ENCODE measurements around the gene RGS7.

The RGS7 gene

GRCh38 chr1:240831922-240832321 lies 525.1 kb downstream of the RGS7 start:
- DNase-seq (ENCODE audit: low read depth) = no peak

- peak; percentile 89 for DNase-seq (ENCODE audit: low read depth)
Measured at GRCh38 chr1:240831191-240831631, 525.8 kb downstream of the RGS7 start.

- no peak for DNase-seq (ENCODE audit: low read depth)
Measured at GRCh38 chr1:240829487-240829886, 527.5 kb downstream of the RGS7 start.

DNA sequence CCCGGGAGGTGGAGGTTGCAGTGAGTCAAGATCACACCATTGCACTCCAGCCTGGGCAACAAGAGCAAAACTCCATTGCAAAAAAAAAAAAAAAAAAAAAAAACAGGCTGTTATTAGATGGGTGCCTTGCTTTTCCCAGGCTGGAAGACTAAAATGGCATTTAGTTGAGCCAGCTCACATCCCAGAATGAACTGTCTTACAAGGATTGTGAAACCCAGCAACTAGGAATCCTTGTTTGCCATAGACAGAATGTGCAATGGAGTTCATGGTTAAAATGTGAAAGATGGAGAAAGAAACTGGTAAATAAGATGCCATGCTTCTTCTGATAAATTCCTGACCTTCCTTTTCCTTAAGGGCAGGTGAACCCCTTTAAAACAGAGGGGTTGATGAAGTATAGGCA lies 529.2 kb downstream of the RGS7 start:
- no peak for DNase-seq (ENCODE audit: low read depth)

GRCh38 chr1:240824238-240824637 lies 532.8 kb downstream of the RGS7 start:
- DNase-seq (ENCODE audit: low read depth) = no peak

DNA sequence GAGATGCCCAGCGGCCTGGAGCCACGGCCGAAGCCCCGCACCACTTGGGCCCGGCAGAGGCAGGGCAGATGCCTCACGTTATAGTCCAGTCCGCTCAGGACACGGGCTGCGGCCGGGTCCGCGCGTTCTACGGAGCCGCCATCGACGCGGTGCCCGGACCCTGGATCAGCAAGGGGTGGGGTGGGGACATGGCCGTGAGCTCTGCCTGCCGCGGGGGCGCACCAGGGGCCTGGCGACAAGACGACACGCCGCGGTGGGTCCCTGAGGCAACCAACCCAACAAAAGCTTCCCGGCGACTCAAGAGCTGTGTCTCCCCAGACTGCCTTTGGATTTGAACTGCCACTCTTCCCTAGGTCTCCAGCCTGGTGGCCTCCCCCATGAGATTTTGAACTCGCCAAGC lies 533.6 kb downstream of the RGS7 start:
- no peak for DNase-seq (ENCODE audit: low read depth)

GRCh38 chr1:240821925-240822324 lies 535.1 kb downstream of the RGS7 start:
- DNase-seq (ENCODE audit: low read depth) = no peak

DNA sequence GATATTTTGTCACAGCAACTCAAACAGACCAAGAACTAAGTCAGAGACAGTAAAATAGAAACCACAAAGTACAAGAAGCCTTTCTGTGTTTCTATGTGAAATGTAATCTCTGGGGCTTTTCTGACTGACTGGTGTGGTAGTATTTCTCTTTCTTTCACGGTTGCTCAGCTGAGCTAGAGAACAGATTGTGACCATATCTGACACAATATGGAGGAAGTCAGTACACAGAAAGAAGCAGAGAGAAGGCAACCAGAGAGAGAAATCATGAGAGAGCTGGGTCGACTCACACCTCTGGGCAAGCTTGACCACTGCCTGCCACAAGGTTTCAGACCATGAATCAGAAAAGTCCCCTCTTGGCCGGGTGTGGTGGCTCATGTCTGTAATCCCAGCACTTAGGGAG lies 536.2 kb downstream of the RGS7 start:
- no peak for DNase-seq (ENCODE audit: low read depth)

DNA sequence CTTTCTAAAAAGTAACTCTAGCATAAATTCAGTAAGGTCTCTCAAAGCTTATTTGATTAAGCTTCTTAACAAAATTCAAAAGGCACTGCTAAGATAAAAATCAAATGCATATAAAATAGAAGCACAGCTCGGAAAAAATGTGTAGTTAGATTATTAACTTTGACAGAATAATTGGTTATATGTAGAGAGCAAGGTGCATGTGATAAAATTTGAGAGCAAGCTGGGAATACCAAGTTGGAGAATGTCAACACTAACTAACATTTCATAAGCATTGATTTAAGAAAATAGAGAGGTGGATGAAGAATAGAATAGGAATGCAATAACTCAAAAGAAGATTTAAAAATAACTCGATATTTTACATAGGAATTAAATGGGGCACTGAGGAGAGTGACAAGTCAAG lies 540.5 kb downstream of the RGS7 start:
- no peak for DNase-seq (ENCODE audit: low read depth)

GRCh38 chr1:240813720-240814119 lies 543.3 kb downstream of the RGS7 start:
- no peak for DNase-seq (ENCODE audit: low read depth)

DNA sequence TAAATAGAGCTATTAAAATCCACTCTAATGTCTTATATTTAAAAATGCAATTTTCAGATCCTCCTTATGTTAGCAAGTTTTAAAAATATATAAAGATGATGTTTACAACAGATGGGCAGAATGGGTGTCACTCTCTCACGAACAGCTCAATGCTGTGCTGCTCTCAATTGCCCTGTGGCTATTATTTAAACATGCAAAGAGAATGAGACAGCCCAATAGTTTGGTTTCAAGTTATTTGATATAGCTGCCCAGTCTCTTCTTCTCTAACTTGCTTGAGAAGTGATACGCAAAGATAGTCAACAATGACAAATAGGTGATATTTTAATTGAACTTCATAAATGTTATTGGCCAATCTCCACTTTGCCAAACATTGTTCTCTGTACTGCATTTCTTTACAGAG lies 545.7 kb downstream of the RGS7 start:
- DNase-seq (ENCODE audit: low read depth) = no peak

- no peak for DNase-seq (ENCODE audit: low read depth)
Measured at GRCh38 chr1:240808381-240808780, 548.6 kb downstream of the RGS7 start.

- DNase-seq (ENCODE audit: low read depth) = no peak
Measured at GRCh38 chr1:240806200-240806745, 550.7 kb downstream of the RGS7 start.

GRCh38 chr1:240804475-240804874 lies 552.5 kb downstream of the RGS7 start:
- DNase-seq (ENCODE audit: low read depth) = no peak

DNA sequence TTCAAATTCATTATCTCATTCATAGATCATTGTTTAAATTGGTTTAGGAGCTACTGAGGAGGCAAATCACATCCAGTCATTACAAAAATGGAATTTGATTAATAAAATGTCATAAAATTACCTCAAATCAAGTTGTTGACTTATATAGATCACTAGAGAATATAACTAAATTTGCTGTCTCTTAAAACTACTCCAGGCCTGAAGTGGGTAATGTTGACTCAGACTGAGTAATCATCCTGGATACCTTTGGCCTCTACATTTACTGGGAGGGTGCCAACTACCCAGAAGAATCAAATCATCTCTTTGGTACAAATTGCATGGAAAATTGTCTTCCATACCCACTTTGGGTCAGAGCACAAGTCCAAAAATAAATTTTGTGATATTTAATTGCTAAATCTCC lies 553.9 kb downstream of the RGS7 start:
- DNase-seq (ENCODE audit: low read depth) = no peak

GRCh38 chr1:240802271-240802670 lies 554.7 kb downstream of the RGS7 start:
- DNase-seq (ENCODE audit: low read depth) = no peak

DNA sequence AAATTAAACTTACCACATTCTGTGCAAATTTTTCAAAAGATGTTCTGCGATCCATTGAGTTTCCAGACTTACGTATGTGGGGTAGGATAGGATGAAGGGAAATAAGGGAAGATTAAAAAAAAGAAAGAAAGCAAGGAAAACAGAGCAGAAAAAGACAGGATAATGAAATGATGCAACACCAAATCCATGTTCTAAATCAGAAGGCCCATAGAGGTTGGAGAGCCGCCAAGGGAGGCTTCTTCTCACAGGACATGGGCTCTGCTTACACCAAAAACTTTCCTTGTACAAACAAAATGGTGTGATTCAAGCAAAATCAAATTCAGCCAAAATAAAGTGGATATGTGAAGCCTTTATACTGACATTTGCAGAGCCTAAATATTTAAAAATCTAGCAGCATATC lies 555.6 kb downstream of the RGS7 start:
- DNase-seq (ENCODE audit: low read depth) = no peak

- no peak for DNase-seq (ENCODE audit: low read depth)
Measured at GRCh38 chr1:240800291-240800690, 556.7 kb downstream of the RGS7 start.

GRCh38 chr1:240797050-240797449 lies 560.0 kb downstream of the RGS7 start:
- no peak for DNase-seq (ENCODE audit: low read depth)

DNA sequence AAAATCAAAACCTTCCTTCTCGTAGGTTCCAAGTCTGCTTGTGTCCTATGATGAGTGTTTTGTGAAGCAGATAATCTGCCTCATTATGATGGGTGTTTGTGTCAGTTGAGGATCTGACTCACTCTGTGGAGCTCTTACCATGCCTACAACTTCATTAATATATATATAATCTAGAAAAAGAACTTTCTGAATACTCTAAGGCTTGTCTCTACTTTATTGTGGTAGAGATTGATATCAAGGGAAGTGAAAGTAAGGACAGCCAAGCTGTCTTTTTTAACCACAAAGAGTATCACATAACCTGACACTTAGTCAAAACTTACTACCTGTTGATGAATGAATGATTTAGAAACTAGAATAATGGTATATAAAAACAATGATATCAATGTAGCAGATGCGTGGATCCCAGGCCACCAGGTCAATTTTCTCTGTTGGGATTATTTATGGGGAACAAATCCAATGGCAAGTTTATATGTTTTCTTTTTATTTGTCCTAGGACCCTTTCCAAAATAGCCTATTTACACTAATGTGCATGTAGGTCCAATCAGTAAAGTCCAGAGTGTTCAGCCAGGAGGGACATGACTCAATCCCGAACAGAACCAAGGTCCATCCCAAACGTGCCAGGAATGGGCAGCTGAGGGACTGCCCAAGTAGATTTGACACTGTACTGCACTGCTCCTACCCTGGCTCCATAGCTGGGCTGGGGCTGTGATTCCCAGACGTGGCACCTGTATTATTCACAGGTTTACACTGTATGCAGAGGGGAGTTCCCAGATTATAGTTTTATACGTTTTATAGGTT lies 562.8 kb downstream of the RGS7 start:
- DNase-seq (ENCODE audit: low read depth) = no peak

- DNase-seq (ENCODE audit: low read depth) = no peak
Measured at GRCh38 chr1:240792915-240793529, 564.0 kb downstream of the RGS7 start.

GRCh38 chr1:240790856-240791255 lies 566.1 kb downstream of the RGS7 start:
- no peak for DNase-seq (ENCODE audit: low read depth)

DNA sequence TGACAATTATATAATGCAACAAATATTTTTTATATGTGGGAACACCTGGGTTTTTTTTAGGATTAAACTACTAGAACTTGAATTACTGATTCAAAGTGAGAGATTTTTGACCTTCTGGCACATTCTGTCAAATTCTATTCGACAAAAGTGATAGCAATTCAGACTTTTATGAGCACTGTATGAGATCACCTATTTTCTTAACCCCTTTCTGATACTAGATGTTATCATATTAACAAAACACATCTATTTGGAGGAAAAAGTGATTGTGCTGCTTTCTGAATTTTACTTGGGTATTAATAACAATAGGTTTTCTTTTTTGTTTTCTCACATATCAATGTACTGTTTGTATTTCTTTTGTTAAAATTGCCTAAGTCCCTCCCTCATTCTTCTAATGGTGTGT lies 570.1 kb downstream of the RGS7 start:
- DNase-seq (ENCODE audit: low read depth) = no peak

DNA sequence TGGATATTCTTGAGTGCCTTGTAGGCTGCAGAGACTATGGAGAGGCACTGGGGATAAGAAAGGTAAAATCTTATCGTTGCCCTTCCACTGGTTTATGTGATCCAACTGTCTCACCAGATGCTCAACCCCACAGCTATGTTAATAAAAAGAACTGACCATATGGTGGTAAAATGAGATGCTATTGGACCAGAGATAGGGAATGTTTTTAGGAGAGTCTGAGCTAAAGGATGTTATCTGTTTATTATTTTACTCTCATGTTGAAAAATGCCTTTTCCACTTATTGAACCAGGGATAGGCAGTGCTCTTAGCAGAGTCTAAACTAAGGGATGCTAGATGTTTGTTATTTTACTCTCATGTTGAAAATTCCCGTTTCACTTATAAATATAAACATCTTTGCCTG lies 572.2 kb downstream of the RGS7 start:
- DNase-seq (ENCODE audit: low read depth) = no peak
